Measurements from ENCODE around the gene ATP12A.
"Not testable (repeated sequence)": the region's sequence is repeated elsewhere in the genome, so short reads cannot be mapped to it uniquely, and the experiment has no call there.

Gene ATP12A

DNA sequence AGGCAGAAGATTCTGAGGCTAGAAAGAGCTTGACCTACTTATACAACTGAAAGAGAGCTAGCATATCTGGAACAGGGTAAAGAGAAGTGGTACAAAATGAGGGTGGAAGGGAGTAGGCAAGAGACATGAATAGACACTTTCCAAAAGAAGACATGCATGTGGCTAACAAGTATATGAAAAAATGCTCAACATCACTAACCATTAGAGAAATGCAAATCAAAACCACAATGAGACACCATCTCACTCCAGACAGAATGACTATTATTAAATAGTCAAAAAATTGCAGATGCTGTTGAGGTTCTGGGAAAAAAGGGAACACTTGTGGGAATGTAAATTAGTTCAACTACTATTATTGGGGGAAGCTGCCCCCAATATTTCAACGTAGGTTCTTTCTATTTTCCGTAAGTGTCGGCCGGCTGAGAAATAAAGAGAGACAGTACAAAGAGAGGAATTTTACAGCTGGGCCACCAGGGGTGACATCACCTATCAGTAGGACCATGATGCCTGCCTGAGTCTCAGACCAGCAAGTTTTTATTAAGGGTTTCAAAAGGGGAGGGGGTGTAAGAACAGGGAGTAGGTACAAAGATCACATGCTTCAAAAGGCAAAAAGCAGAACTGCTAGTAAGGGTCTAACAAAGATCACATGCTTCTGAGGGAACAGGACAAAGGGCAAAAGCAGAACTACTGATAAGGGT is 50.8 kb downstream of the ATP12A start:
- not testable (repeated sequence) for DNase-seq (ENCODE audit: low read depth)

DNA sequence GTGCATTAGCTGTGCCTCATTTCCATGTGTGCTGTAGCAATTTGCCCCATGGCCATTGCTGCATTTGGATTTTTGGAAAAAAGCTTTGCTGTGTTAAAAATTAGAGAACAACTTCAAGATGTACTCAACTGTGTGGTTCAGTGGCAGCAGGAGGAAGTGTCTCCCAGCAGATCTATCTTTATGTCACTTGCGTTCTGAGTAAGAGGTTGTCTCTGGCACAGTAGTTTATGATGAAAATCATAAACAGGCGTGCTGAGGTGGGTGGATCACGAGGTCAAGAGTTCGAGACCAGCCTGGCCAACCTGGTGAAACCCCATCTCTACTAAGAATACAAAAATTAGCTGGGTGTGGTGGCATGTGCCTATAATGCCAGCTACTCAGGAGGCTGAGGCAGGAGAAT is 54.7 kb downstream of the ATP12A start:
- no peak for DNase-seq (ENCODE audit: low read depth)

DNA sequence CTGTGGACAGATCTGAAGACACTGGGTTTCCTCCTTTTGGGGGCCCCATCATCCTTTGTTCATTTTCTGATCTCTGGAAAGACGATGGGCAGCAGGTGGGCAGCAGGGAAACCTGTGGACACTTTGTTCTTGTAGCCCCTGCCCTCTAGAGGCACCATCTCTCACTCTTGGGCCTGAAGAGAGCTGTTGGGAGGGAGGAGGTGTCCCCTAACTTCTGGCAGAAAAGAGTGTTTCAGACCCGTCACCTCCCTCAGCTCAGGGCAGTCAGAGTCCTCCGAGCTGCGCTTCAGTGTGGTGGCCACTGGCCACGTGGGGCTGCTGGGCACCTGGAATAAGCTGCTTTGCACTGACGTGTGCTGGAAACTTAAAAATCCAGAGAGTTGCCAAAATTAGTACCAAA is 56.8 kb downstream of the ATP12A start:
- DNase-seq (ENCODE audit: low read depth): no peak

DNA sequence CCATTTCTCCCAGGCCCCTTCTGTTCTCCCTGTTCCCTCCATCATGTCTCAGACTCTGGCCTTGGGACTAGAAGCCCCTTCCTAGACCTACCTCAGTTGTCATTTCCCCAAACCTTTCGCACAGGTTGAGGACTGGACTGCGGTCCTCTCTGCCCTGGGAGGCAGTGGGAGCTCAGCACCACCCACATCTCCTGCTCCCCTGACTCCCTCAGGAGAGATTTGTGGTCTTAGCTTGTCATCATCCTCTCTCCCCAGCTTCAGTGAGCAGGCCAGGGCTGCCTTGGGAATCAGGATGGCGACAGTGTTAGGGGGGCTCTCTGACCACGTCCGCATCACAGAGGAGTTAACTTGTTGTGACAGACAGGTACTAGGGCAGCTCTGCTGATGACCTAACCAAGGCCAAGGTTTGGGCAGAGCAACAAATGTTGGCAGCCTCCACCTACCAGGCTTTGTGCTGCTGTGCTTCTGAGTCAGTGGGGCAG is 58.2 kb downstream of the ATP12A start:
- DNase-seq (ENCODE audit: low read depth): no peak

DNA sequence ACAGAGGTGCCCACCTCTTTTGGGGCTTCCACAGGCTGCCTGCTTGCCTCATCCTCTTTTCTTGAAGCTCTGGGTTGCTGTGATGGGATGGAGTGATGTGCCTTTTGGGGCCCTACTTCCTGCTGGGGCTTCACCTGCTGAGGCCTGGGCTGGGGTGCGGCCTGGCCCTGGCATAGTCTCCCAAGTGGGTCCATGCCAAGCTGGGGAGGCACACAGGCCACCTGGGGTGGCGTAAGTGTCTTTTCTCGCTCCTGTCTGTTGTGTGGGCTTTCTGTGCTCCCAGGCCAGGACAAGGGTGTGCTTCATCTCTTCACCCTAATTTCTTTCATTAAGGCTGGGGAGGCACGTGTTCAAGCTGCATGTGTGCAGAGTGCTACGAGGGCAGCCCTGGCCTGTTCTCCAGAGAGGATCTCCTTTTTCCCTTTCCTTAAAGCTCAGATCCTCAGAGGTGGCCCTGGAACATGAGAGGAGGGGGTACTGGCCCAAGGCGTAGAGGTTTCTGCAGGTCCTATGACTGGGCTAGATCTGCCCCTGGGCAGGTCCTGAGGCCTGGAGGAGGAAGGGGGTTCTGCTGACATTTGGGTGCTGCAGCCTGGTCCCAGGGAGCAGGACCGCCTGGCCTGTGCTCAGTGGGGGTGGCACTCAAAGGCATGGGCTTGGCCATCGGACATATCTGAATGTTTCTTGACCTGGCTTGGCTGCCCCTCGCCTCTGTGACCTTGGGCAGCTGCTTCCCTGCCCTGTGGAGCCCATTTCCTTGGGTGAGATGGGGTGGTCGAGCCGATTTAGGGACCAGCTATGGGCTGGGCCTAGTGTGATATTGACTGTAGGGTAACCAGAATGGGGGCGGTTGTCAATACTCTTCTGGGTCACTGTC is 60.0 kb downstream of the ATP12A start:
- no peak for DNase-seq (ENCODE audit: low read depth)

DNA sequence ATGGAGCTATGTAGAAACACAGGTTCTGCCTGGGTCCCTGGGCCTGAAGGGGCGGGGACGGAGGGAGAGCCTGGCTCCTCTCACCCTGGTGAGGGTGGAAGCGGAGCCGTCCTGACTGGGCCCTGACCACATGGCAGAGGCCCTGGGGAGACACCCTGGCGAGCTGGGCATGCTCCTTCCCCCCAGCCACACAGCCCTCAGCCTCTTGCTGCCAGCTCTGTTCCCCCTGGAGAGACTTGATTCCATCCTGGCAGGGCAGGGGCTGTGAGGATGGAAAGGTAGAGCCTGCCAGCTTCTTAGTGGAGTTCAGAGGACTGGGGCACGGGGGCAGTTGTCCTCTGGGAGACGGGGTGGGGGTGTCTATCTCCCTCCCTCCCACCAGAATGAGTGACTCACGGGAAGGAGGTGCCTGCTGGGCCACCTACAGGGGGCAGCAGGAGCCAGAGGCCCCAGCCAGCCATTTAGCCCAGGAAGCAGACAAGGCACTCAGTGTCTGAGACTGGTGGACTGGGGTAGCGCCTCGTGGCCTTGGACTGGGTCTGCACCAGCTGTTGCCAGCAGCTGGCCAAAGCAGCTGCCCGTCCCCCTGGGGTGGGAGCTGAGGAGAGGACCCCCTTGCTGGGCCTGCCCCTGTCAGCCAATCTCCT is 60.9 kb downstream of the ATP12A start:
- peak; percentile 8 for DNase-seq (ENCODE audit: low read depth)

- DNase-seq (ENCODE audit: low read depth): no peak
These were observed 61.6 kb downstream of the ATP12A start for GRCh38 chr13:24741791-24742190.

GRCh38 chr13:24742294-24742693 is 62.1 kb downstream of the ATP12A start:
- DNase-seq (ENCODE audit: low read depth): no peak

DNA sequence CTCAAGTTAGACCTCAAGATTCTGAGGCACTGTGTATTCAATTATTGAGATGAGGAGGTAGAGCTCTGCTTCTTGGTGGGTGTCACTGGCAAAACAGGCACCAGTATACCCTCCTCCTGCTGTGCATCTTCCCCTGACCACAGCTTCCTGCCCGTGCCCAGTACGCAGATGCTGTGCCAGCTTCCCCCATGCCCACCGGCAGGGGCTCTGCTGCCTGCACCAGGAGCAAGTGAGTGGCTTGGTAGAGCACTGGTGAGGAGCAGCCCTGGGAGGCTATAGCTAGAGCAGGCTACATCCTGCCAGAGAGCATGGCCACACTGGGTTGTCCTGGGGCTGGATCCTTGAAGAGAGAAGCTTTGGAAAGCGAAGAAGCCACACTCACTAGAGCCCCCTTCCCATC is 62.8 kb downstream of the ATP12A start:
- no peak for DNase-seq (ENCODE audit: low read depth)

GRCh38 chr13:24744247-24744646 is 64.0 kb downstream of the ATP12A start:
- no peak for DNase-seq (ENCODE audit: low read depth)

- no peak for DNase-seq (ENCODE audit: low read depth)
These were observed 65.3 kb downstream of the ATP12A start for GRCh38 chr13:24745516-24745860.

DNA sequence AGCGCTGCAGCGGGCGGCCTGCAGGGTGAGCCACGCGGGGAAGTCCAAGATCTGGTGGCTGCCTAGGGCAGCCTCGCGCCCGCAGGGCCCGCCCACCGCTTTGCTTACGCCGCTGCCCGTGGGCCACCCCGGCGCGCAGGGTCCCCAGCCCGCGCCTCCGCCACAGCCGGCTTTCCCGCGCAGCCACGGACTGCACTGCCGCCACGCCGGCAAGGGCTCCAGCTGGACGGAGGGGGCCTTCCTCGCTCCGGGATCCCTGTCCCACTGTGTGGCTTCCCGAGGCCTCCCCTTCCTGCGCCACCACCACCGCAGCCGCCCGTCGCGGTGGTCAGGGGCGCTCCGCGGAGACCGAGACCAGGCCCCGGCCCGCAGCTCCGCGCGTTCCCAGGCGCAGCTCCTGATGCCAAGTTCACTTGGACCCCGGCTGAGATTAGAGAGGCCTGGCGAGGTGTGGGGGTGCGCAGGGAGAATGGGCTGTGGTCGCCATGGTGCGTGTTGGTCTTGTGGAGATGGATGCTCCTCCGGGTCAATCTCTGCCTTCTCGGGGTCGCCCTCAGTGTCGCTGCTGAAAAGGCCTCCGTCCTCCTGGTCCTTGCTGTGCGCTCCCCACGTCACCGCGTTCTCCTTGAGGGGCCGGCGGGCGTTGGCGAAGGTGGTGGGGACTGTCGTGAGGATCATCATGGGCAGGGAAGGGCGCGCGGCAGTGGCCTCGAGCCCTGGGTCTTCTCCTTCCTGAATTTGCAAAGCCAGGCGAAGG is 65.8 kb downstream of the ATP12A start:
- no peak for DNase-seq (ENCODE audit: low read depth)

DNA sequence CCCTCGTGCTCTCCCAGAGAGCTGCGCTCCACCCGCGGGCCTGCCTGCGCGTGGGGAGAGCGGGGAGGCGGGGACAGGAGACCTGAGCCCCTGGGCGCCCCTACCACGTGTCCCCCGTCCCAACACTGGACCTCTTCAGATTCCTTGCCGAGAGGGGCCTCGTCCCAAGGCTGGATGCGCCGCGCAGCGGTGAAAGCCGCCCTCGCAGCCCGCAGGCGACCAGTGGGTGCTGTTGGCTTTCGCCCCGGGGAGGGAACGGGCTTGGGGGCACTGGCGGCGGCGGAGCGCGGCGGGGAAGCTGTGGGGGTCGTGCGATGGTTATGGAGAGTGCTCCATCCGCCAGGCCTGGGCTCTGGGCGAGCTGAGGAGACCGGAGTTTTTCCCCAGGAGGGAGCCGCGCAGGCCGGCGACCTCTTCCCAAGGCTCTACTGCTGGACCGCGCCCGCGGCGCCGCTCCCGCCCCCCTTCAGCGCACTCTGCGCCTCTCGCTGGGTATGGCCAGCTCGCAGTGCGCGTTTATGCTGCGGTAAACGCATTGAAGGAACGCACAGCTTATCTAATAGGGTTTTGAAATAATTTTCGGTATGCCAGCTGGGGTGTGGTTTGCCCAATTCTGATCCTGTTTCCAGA is 66.5 kb downstream of the ATP12A start:
- no peak for DNase-seq (ENCODE audit: low read depth)

GRCh38 chr13:24747248-24748060 is 67.2 kb downstream of the ATP12A start:
- no peak for DNase-seq (ENCODE audit: low read depth)

GRCh38 chr13:24748061-24748400 is 67.8 kb downstream of the ATP12A start:
- DNase-seq (ENCODE audit: low read depth): no peak

- DNase-seq (ENCODE audit: low read depth): no peak
These were observed 79.0 kb downstream of the ATP12A start for GRCh38 chr13:24759197-24759596.

All from EH (cell line).